ENCODE measurements around the gene BIN2.

DNA sequence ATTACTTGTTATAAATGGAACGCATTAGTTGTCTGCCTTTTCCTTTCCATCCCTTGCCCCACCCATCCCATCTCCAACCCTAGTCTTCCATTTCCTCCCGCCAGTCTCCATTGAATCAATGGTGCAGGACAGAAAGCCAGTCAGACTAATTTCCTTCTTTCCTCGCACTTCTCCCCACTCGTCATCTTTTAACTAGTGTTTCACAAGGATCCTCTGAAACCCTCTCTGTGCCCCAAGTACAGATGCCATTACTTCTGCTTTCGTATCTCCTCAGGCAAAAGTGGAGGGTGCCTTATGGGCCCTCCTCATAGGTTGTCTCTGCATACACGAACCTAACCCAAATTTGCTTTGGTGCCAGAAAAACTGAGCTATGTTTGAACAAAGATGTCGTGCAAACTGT, 81.1 kb downstream of the BIN2 start:
- TF ChIP-seq STAT5A (IDR thresholded peaks at IDR 0.05; ENCODE audit: borderline replicate concordance, low read length) (no peak), POLR2H (tag; IDR thresholded peaks at IDR 0.05; ENCODE audit: low read depth) (no peak), ARHGAP35 (IDR thresholded peaks at IDR 0.05; ENCODE audit: partially characterized antibody) (no peak)
- TF ChIP-seq, protein P1, sequence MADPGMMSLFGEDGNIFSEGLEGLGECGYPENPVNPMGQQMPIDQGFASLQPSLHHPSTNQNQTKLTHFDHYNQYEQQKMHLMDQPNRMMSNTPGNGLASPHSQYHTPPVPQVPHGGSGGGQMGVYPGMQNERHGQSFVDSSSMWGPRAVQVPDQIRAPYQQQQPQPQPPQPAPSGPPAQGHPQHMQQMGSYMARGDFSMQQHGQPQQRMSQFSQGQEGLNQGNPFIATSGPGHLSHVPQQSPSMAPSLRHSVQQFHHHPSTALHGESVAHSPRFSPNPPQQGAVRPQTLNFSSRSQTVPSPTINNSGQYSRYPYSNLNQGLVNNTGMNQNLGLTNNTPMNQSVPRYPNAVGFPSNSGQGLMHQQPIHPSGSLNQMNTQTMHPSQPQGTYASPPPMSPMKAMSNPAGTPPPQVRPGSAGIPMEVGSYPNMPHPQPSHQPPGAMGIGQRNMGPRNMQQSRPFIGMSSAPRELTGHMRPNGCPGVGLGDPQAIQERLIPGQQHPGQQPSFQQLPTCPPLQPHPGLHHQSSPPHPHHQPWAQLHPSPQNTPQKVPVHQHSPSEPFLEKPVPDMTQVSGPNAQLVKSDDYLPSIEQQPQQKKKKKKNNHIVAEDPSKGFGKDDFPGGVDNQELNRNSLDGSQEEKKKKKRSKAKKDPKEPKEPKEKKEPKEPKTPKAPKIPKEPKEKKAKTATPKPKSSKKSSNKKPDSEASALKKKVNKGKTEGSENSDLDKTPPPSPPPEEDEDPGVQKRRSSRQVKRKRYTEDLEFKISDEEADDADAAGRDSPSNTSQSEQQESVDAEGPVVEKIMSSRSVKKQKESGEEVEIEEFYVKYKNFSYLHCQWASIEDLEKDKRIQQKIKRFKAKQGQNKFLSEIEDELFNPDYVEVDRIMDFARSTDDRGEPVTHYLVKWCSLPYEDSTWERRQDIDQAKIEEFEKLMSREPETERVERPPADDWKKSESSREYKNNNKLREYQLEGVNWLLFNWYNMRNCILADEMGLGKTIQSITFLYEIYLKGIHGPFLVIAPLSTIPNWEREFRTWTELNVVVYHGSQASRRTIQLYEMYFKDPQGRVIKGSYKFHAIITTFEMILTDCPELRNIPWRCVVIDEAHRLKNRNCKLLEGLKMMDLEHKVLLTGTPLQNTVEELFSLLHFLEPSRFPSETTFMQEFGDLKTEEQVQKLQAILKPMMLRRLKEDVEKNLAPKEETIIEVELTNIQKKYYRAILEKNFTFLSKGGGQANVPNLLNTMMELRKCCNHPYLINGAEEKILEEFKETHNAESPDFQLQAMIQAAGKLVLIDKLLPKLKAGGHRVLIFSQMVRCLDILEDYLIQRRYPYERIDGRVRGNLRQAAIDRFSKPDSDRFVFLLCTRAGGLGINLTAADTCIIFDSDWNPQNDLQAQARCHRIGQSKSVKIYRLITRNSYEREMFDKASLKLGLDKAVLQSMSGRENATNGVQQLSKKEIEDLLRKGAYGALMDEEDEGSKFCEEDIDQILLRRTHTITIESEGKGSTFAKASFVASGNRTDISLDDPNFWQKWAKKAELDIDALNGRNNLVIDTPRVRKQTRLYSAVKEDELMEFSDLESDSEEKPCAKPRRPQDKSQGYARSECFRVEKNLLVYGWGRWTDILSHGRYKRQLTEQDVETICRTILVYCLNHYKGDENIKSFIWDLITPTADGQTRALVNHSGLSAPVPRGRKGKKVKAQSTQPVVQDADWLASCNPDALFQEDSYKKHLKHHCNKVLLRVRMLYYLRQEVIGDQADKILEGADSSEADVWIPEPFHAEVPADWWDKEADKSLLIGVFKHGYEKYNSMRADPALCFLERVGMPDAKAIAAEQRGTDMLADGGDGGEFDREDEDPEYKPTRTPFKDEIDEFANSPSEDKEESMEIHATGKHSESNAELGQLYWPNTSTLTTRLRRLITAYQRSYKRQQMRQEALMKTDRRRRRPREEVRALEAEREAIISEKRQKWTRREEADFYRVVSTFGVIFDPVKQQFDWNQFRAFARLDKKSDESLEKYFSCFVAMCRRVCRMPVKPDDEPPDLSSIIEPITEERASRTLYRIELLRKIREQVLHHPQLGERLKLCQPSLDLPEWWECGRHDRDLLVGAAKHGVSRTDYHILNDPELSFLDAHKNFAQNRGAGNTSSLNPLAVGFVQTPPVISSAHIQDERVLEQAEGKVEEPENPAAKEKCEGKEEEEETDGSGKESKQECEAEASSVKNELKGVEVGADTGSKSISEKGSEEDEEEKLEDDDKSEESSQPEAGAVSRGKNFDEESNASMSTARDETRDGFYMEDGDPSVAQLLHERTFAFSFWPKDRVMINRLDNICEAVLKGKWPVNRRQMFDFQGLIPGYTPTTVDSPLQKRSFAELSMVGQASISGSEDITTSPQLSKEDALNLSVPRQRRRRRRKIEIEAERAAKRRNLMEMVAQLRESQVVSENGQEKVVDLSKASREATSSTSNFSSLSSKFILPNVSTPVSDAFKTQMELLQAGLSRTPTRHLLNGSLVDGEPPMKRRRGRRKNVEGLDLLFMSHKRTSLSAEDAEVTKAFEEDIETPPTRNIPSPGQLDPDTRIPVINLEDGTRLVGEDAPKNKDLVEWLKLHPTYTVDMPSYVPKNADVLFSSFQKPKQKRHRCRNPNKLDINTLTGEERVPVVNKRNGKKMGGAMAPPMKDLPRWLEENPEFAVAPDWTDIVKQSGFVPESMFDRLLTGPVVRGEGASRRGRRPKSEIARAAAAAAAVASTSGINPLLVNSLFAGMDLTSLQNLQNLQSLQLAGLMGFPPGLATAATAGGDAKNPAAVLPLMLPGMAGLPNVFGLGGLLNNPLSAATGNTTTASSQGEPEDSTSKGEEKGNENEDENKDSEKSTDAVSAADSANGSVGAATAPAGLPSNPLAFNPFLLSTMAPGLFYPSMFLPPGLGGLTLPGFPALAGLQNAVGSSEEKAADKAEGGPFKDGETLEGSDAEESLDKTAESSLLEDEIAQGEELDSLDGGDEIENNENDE (IDR thresholded peaks at IDR 0.05; ENCODE audit: low read depth, low read length): no peak
- TF ChIP-seq, protein P2, sequence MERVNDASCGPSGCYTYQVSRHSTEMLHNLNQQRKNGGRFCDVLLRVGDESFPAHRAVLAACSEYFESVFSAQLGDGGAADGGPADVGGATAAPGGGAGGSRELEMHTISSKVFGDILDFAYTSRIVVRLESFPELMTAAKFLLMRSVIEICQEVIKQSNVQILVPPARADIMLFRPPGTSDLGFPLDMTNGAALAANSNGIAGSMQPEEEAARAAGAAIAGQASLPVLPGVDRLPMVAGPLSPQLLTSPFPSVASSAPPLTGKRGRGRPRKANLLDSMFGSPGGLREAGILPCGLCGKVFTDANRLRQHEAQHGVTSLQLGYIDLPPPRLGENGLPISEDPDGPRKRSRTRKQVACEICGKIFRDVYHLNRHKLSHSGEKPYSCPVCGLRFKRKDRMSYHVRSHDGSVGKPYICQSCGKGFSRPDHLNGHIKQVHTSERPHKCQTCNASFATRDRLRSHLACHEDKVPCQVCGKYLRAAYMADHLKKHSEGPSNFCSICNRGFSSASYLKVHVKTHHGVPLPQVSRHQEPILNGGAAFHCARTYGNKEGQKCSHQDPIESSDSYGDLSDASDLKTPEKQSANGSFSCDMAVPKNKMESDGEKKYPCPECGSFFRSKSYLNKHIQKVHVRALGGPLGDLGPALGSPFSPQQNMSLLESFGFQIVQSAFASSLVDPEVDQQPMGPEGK (CRISPR knock-in tag; IDR thresholded peaks at IDR 0.05; ENCODE audit: borderline replicate concordance): no peak

Measured in K562 (cell line).